ENCODE results near the gene DMKN.

The DMKN gene

DNA sequence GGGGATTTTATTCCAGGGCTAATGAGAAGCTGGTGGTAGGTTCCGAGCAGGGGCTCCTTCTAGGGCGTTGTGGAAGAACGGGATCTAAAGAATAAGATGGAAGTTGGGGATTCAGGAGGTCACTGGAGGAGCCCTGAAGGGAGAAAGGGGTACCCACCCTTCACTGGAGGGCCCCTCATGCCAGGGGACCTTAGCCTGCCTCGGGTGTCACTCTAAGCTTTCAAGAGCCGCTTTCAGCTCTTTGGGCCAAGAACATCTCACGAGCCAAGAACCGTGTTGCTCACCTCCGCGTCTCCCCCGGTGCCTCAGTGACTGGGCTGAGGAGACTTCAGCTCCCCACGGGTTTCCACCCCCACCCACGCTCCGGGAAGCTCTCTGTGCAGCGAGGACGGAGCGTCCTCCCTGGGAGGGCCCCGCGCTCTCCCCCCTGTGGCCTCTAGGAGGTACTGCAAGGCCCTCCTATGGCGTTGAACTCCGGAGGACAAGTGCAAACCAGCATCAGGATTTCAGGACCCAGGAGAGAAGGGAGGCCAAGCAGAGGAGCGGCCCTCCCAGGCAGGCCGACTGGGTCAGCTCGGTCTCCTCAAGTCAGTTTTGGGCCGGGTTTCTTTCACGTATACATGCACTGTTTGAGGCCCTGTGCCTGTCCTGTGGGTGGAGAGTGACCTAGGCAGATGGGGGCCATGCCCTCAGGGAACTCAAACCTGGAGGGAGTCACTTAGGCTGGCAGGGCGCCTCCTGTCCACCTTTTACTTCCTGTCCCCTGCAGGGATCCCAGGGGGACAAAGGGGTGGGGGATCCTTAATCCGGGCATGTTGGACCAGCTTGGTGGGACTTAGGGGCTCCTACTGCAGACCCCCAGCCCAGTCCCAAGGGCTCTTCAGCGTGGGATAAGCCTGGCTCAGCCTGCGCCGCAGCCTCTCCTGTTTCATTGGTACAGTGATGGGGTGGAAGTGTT lies 18.1 kb downstream of the DMKN start:
- H3K4me3 ChIP-seq (ENCODE audit: insufficient read depth in 1 of 2, low read depth in 1 of 2, low read length in 2 of 2): peak overlapping the region in 1 of 2 experiments; percentile 56
- H3K27me3 ChIP-seq (ENCODE audit: control insufficient read depth in 1 of 2, insufficient read depth in 1 of 2, low read length in 2 of 2): peaks cover 21 to 54% of the 10 kb centered on the region in 2 experiments
- no peak overlapping the region for H3K27ac ChIP-seq (ENCODE audit: low read length, poor library complexity, severe bottlenecking)
- peaks cover 5% of the 10 kb centered on the region for H3K4me1 ChIP-seq (ENCODE audit: control insufficient read depth, insufficient read depth, low read depth, low read length)
- H3K23ac ChIP-seq (ENCODE audit: low read length in 2 of 2): no peak overlapping the region
- H2BK12ac ChIP-seq (ENCODE audit: low read length in 2 of 2): no peak overlapping the region
- no peak overlapping the region for H3K4ac ChIP-seq (ENCODE audit: low read depth in 1 of 2, low read length in 2 of 2)
- H2BK15ac ChIP-seq (ENCODE audit: low read depth, poor library complexity, severe bottlenecking): no peak overlapping the region
- no peak overlapping the region for H4K8ac ChIP-seq (ENCODE audit: low read length)
- H3K14ac ChIP-seq (ENCODE audit: low read length in 2 of 2): peak overlapping the region in 1 of 2 experiments; percentile 15
- H2AK5ac ChIP-seq (ENCODE audit: low read length, severe bottlenecking): no peak overlapping the region
- H2BK5ac ChIP-seq (ENCODE audit: low read depth, low read length, poor library complexity, severe bottlenecking): no peak overlapping the region
- DNase-seq: peak; percentile 63
- peak overlapping the region in 1 of 2 experiments; percentile 66 for H3K18ac ChIP-seq (ENCODE audit: low read depth in 1 of 2, low read length in 2 of 2)
- H3K9ac ChIP-seq (ENCODE audit: low read length): peak overlapping the region; percentile 36
- H3K36me3 ChIP-seq (ENCODE audit: control insufficient read depth in 1 of 2, insufficient read depth in 2 of 2, low read depth in 1 of 2, low read length in 2 of 2): no peaks in the 10 kb centered on the region
- no peaks in the 10 kb centered on the region for H3K9me3 ChIP-seq (ENCODE audit: control insufficient read depth, low read length)
- H2AFZ ChIP-seq (ENCODE audit: low read depth, low read length): no peak overlapping the region
- H4K91ac ChIP-seq (ENCODE audit: low read length): no peak overlapping the region
- H3K79me1 ChIP-seq (replicated peaks; ENCODE audit: low read length, poor library complexity, severe bottlenecking): no peaks in the 10 kb centered on the region
- 33% methylated on average over 29 of the region's 30 CpGs for WGBS
- peak overlapping the region; percentile 39 for H3K4me2 ChIP-seq (ENCODE audit: low read length, poor library complexity, severe bottlenecking)
- H2BK120ac ChIP-seq (ENCODE audit: low read depth, low read length): no peak overlapping the region

DNA sequence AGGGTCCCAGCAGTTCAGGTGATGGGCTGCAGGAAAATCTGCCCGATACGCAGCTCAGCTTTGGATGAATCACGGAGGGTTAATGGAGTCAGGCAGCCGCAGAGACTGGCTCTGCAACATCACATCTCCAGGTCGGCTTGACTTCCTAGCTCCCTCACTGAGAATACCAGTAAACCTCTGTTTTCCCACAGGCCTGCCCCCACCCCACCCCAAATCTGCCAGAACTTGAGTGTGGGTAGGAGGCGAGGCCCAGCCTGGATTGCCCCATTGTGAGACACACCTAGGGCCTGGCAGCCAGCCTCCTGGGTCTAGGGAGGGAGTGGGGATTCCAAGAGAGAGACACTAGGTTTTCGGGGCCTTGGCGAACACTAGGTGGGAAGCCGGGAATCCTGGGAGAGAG lies 19.5 kb downstream of the DMKN start:
- Histone ChIP-seq H3K4me2 (ENCODE audit: low read length, poor library complexity, severe bottlenecking) (no peak overlapping the region), H3K27me3 (ENCODE audit: control insufficient read depth in 1 of 2, insufficient read depth in 1 of 2, low read length in 2 of 2) (peaks cover 29 to 63% of the 10 kb centered on the region in 2 experiments), H3K9me3 (ENCODE audit: control insufficient read depth, low read length) (no peaks in the 10 kb centered on the region), H2BK15ac (ENCODE audit: low read depth, poor library complexity, severe bottlenecking) (no peak overlapping the region), H2AFZ (ENCODE audit: low read depth, low read length) (no peak overlapping the region), H3K18ac (ENCODE audit: low read depth in 1 of 2, low read length in 2 of 2) (no peak overlapping the region), H2BK12ac (ENCODE audit: low read length in 2 of 2) (peak overlapping the region in 1 of 2 experiments; percentile 11), H4K8ac (ENCODE audit: low read length) (no peak overlapping the region), H3K23ac (ENCODE audit: low read length in 2 of 2) (no peak overlapping the region), H3K79me1 (replicated peaks; ENCODE audit: low read length, poor library complexity, severe bottlenecking) (no peaks in the 10 kb centered on the region), H3K9ac (ENCODE audit: low read length) (no peak overlapping the region), H2BK5ac (ENCODE audit: low read depth, low read length, poor library complexity, severe bottlenecking) (no peak overlapping the region), H2BK120ac (ENCODE audit: low read depth, low read length) (no peak overlapping the region), H3K4me3 (ENCODE audit: insufficient read depth in 1 of 2, low read depth in 1 of 2, low read length in 2 of 2) (no peak overlapping the region), H3K36me3 (ENCODE audit: control insufficient read depth in 1 of 2, insufficient read depth in 2 of 2, low read depth in 1 of 2, low read length in 2 of 2) (no peaks in the 10 kb centered on the region), H3K14ac (ENCODE audit: low read length in 2 of 2) (no peak overlapping the region), H3K27ac (ENCODE audit: low read length, poor library complexity, severe bottlenecking) (no peak overlapping the region), H3K4me1 (ENCODE audit: control insufficient read depth, insufficient read depth, low read depth, low read length) (peaks cover 5% of the 10 kb centered on the region), H3K4ac (ENCODE audit: low read depth in 1 of 2, low read length in 2 of 2) (no peak overlapping the region), H2AK5ac (ENCODE audit: low read length, severe bottlenecking) (no peak overlapping the region), H4K91ac (ENCODE audit: low read length) (no peak overlapping the region)
- WGBS: 88% methylated on average over 8 of the region's 9 CpGs
- no peak for DNase-seq

DNA sequence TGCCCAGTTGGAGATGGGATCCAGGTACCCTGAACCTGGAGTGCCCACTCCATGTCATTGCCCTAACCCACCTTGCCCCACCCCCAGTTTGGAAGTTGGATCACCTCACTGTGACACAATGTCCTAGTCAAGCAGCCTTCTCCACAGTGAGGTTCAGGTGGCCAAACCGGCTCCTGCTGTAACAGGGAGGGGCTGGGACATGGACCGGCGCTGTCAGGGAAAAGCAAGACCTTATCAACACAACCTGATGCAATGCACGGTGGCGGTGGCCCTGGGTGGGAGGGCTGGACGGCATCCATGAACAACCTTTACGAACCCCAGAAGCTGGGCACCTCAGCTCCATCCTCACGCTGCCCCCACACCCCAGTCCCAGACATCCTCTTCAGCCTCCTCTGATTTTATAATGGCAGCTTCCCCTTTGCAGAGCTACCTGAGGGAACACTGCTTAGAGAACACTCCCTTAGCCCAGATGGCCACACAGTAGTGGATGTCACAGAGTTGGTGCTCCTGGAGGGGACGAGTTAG lies 21.6 kb downstream of the DMKN start:
- H3K14ac ChIP-seq (ENCODE audit: low read length in 2 of 2): no peak overlapping the region
- no peak overlapping the region for H3K4ac ChIP-seq (ENCODE audit: low read depth in 1 of 2, low read length in 2 of 2)
- no peak for DNase-seq
- H3K18ac ChIP-seq (ENCODE audit: low read depth in 1 of 2, low read length in 2 of 2): no peak overlapping the region
- H2AFZ ChIP-seq (ENCODE audit: low read depth, low read length): no peak overlapping the region
- no peak overlapping the region for H3K23ac ChIP-seq (ENCODE audit: low read length in 2 of 2)
- no peak overlapping the region for H2BK120ac ChIP-seq (ENCODE audit: low read depth, low read length)
- no peak overlapping the region for H3K9ac ChIP-seq (ENCODE audit: low read length)
- H3K4me2 ChIP-seq (ENCODE audit: low read length, poor library complexity, severe bottlenecking): no peak overlapping the region
- H2AK5ac ChIP-seq (ENCODE audit: low read length, severe bottlenecking): no peak overlapping the region
- H2BK12ac ChIP-seq (ENCODE audit: low read length in 2 of 2): no peak overlapping the region
- no peak overlapping the region for H3K27ac ChIP-seq (ENCODE audit: low read length, poor library complexity, severe bottlenecking)
- H3K79me1 ChIP-seq (replicated peaks; ENCODE audit: low read length, poor library complexity, severe bottlenecking): no peaks in the 10 kb centered on the region
- peaks cover 29 to 84% of the 10 kb centered on the region in 2 experiments for H3K27me3 ChIP-seq (ENCODE audit: control insufficient read depth in 1 of 2, insufficient read depth in 1 of 2, low read length in 2 of 2)
- H4K91ac ChIP-seq (ENCODE audit: low read length): no peak overlapping the region
- H3K36me3 ChIP-seq (ENCODE audit: control insufficient read depth in 1 of 2, insufficient read depth in 2 of 2, low read depth in 1 of 2, low read length in 2 of 2): no peaks in the 10 kb centered on the region
- H3K9me3 ChIP-seq (ENCODE audit: control insufficient read depth, low read length): no peaks in the 10 kb centered on the region
- H3K4me1 ChIP-seq (ENCODE audit: control insufficient read depth, insufficient read depth, low read depth, low read length): peaks cover 5% of the 10 kb centered on the region
- H2BK15ac ChIP-seq (ENCODE audit: low read depth, poor library complexity, severe bottlenecking): no peak overlapping the region
- H2BK5ac ChIP-seq (ENCODE audit: low read depth, low read length, poor library complexity, severe bottlenecking): no peak overlapping the region
- no peak overlapping the region for H4K8ac ChIP-seq (ENCODE audit: low read length)
- 90% methylated on average over 9 of the region's 9 CpGs for WGBS
- peak overlapping the region in 1 of 2 experiments; percentile 7 for H3K4me3 ChIP-seq (ENCODE audit: insufficient read depth in 1 of 2, low read depth in 1 of 2, low read length in 2 of 2)

DNA sequence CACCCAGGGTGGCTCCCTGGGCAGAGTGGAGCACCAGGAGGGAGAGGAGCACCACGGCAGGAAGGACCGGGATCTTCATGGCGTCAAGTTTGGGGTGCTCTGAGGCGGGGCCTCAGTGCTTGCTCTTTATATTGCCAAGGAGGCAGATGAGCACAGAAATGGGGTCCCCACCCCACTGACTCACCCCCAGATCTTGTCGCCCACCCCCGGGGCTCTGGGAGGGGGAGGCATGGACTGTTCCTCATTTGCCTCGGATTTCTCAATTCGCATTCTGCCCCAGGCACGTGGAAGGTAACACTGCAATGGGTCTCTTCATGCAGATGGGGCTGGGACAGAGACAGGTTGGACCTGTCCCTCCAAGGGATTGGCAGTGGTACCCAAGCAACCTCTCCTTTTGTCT lies 23.1 kb downstream of the DMKN start, which contains the start of gene KRTDAP:
KRTDAP (minus strand) TSS at position 101 of the 400 bp plus-strand sequence; CDS start at position 79, 22 bp downstream.
- H4K91ac ChIP-seq (ENCODE audit: low read length): no peak within 1 kb of the TSS
- no peak within 1 kb of the TSS for H2BK15ac ChIP-seq (ENCODE audit: low read depth, poor library complexity, severe bottlenecking)
- H3K18ac ChIP-seq (ENCODE audit: low read depth in 1 of 2, low read length in 2 of 2): no peak within 1 kb of the TSS
- H3K4me1 ChIP-seq (ENCODE audit: control insufficient read depth, insufficient read depth, low read depth, low read length): peaks cover 4% of the 10 kb centered on the region
- no peak within 1 kb of the TSS for H3K4me3 ChIP-seq (ENCODE audit: insufficient read depth in 1 of 2, low read depth in 1 of 2, low read length in 2 of 2)
- 72% methylated on average over 9 of the region's 9 CpGs for WGBS
- H3K9ac ChIP-seq (ENCODE audit: low read length): no peak within 1 kb of the TSS
- H2BK5ac ChIP-seq (ENCODE audit: low read depth, low read length, poor library complexity, severe bottlenecking): no peak within 1 kb of the TSS
- H3K27me3 ChIP-seq (ENCODE audit: control insufficient read depth in 1 of 2, insufficient read depth in 1 of 2, low read length in 2 of 2): peaks cover 29 to 93% of the 10 kb centered on the region in 2 experiments
- no peak within 1 kb of the TSS for H3K4ac ChIP-seq (ENCODE audit: low read depth in 1 of 2, low read length in 2 of 2)
- no peaks in the 10 kb centered on the region for H3K79me1 ChIP-seq (replicated peaks; ENCODE audit: low read length, poor library complexity, severe bottlenecking)
- no peak within 1 kb of the TSS for H3K14ac ChIP-seq (ENCODE audit: low read length in 2 of 2)
- no peak within 1 kb of the TSS for H3K4me2 ChIP-seq (ENCODE audit: low read length, poor library complexity, severe bottlenecking)
- H3K27ac ChIP-seq (ENCODE audit: low read length, poor library complexity, severe bottlenecking): no peak within 1 kb of the TSS
- H2AFZ ChIP-seq (ENCODE audit: low read depth, low read length): no peak within 1 kb of the TSS
- no peak within 1 kb of the TSS for H2BK120ac ChIP-seq (ENCODE audit: low read depth, low read length)
- no peak within 1 kb of the TSS for H2BK12ac ChIP-seq (ENCODE audit: low read length in 2 of 2)
- H3K23ac ChIP-seq (ENCODE audit: low read length in 2 of 2): no peak within 1 kb of the TSS
- no peak within 1 kb of the TSS for H2AK5ac ChIP-seq (ENCODE audit: low read length, severe bottlenecking)
- no peaks in the 10 kb centered on the region for H3K9me3 ChIP-seq (ENCODE audit: control insufficient read depth, low read length)
- no peaks in the 10 kb centered on the region for H3K36me3 ChIP-seq (ENCODE audit: control insufficient read depth in 1 of 2, insufficient read depth in 2 of 2, low read depth in 1 of 2, low read length in 2 of 2)
- H4K8ac ChIP-seq (ENCODE audit: low read length): no peak within 1 kb of the TSS
- DNase-seq: no peak
